A673 (cell line): Measurements from ENCODE around the gene APH1A. TPM values are rescaled to one million over a fixed set of nuclear protein-coding genes. Genes with fewer than 3 reads are reported as not detected.

ENCODE experiments used
- BruUV-seq: library from RNA; stranded (reverse); fragments of 400-500 nt; replicated peaks from 2 replicates; lab custom pipeline; 2021; lab: Mats Ljungman, UMichigan
- CTCF ChIA-PET: fragments of 300-600 bp; sonication (Branson Sonifier 250); formaldehyde crosslinking; loops from one replicate; lab custom pipeline; 2022; ENCODE audit warnings: antibody characterized with exemption; lab: Charles Lee
- POLR2A ChIA-PET: fragments of 300-600 bp; sonication (Branson Sonifier 250); formaldehyde crosslinking; loops from one replicate; lab custom pipeline; 2022; ENCODE audit warnings: antibody characterized with exemption; ENCODE audit not compliant: low non-redundant PET; lab: Charles Lee
- DNase-seq: peaks from one replicate; pipeline ENCODE4 v3.0.0-alpha.2; 2015; ENCODE audit warnings: low spot score
- H3K27ac ChIP-seq: fragments of 200-600 bp; sonication (generic); 2 replicates; pipeline ENCODE4 v1.5.1; 2016; ENCODE audit warnings: mixed run types, low read depth, mild to moderate bottlenecking, mixed read lengths, antibody characterized with exemption, low read length; ENCODE audit not compliant: poor library complexity, severe bottlenecking
- H3K27me3 ChIP-seq: fragments of 200-600 bp; sonication (generic); replicated peaks from 2 replicates; pipeline ENCODE4 v1.6.1; 2017; ENCODE audit warnings: mixed run types, low read depth, mild to moderate bottlenecking, mixed read lengths, antibody characterized with exemption, low read length; ENCODE audit not compliant: insufficient read depth, poor library complexity
- H3K36me3 ChIP-seq: fragments of 200-600 bp; sonication (generic); 2 replicates; pipeline ENCODE4 v1.6.1; 2016; ENCODE audit warnings: mixed run types, mild to moderate bottlenecking, mixed read lengths, antibody characterized with exemption, low read length; ENCODE audit not compliant: insufficient read depth, poor library complexity, severe bottlenecking
- H3K4me1 ChIP-seq: fragments of 200-600 bp; sonication (generic); 2 replicates; pipeline ENCODE4 v1.6.1; 2017; ENCODE audit warnings: mixed run types, mild to moderate bottlenecking, mixed read lengths, antibody characterized with exemption, low read length; ENCODE audit not compliant: insufficient read depth, poor library complexity, severe bottlenecking
- H3K4me3 ChIP-seq: fragments of 200-600 bp; sonication (generic); 2 replicates; pipeline ENCODE4 v1.5.1; 2016; ENCODE audit warnings: low read depth, mixed run types, mild to moderate bottlenecking, mixed read lengths, low read length; ENCODE audit not compliant: poor library complexity, severe bottlenecking
- H3K9me3 ChIP-seq: fragments of 200-600 bp; sonication (generic); 2 replicates; pipeline ENCODE4 v1.6.1; 2016; ENCODE audit warnings: mixed run types, low read depth, mild to moderate bottlenecking, mixed read lengths, antibody characterized with exemption, low read length; ENCODE audit not compliant: poor library complexity, severe bottlenecking
- CTCF ChIP-seq: fragments of 300-800, 200-600 bp; sonication (generic); conservative IDR thresholded peaks from 2 replicates; pipeline ENCODE4 v1.5.1; 2017; ENCODE audit warnings: low read depth, mild to moderate bottlenecking, antibody characterized with exemption, low read length, moderate library complexity, mixed read lengths
- EZH2 ChIP-seq: fragments of 200-600 bp; sonication (generic); IDR thresholded peaks from 2 replicates; pipeline ENCODE4 v1.6.1; 2017; ENCODE audit warnings: borderline replicate concordance, low read depth, mild to moderate bottlenecking, mixed read lengths, antibody characterized with exemption, low read length; ENCODE audit not compliant: poor library complexity, severe bottlenecking
- intact Hi-C: fragments of 100-400 bp; cut with micrococcal nuclease; formaldehyde crosslinking; loops from one replicate; pipeline ENCODE4 v1.10.0; 2022; ENCODE audit not compliant: unreplicated experiment
- total RNA-seq: library from RNA; stranded (reverse); gene quantifications from 2 replicates; pipeline ENCODE4 v1.2.3, GENCODE V29; 2021

The APH1A gene
- total RNA-seq, 1 experiment from 2014 or later, result 136 TPM

- intact Hi-C loops, result loop anchor here (1.0 kb wide), 2 partner anchors 12 to 26 kb away; no protein-coding TSS in a partner anchor
- peak within 1 kb of the TSS; percentile 43 for H3K4me3 ChIP-seq
- ChIA-PET CTCF (interaction anchor here (0.6 to 1.3 kb wide), 5 partner anchors 9 to 26 kb away, joined by 3 to 24 read pairs (median 5); partner anchors contain the start of genes APH1A, C1orf54 and CA14), POLR2A (no interaction called here)
- H3K9me3 ChIP-seq, result no peaks in the 10 kb centered on the region
- no peaks in the 10 kb centered on the region for H3K36me3 ChIP-seq
- H3K27ac ChIP-seq, result peak within 1 kb of the TSS; percentile 21
- H3K27me3 ChIP-seq, result no peaks in the 10 kb centered on the region
- TSS peak; percentile 83 for BruUV-seq
- no peak for TF ChIP-seq CTCF
- no peak for TF ChIP-seq EZH2
- peaks cover 19% of the 10 kb centered on the region for H3K4me1 ChIP-seq
- DNase-seq, result peak; percentile 99
These were observed 13.1 kb upstream of the APH1A start, which contains the start of gene CIART for GRCh38 chr1:150281758-150282557. Gene CIART (plus strand): TSS chr1:150282554. CDS start chr1:150283268, 714 bp downstream.

- ChIA-PET CTCF (interaction anchor here (1.0 to 1.3 kb wide), 4 partner anchors 8 to 26 kb away, joined by 4 to 24 read pairs (median 6); partner anchors contain the start of genes APH1A, C1orf54 and CA14), POLR2A (interaction anchor here (0.5 to 0.7 kb wide), 3 partner anchors 211 to 1372 kb away, joined by 3 to 4 read pairs (median 4); no protein-coding TSS in a partner anchor)
- H3K36me3 ChIP-seq, result no peaks in the 10 kb centered on the region
- DNase-seq, result peak; percentile 82
- intact Hi-C loops, result loop anchor here (1.0 kb wide), 1 partner anchor 25 kb away; no protein-coding TSS in a partner anchor
- H3K27me3 ChIP-seq, result no peaks in the 10 kb centered on the region
- no peaks in the 10 kb centered on the region for H3K9me3 ChIP-seq
- peak overlapping the region; percentile 21 for H3K27ac ChIP-seq
- BruUV-seq, result no TSS peak
- peaks cover 19% of the 10 kb centered on the region for H3K4me1 ChIP-seq
- TF ChIP-seq EZH2 (no peak), CTCF (peak; percentile 89)
- peak overlapping the region; percentile 43 for H3K4me3 ChIP-seq
These were observed 12.5 kb upstream of the APH1A start for GRCh38 chr1:150281221-150281757.

GRCh38 chr1:150280138-150280707 lies 11.4 kb upstream of the APH1A start:
- ChIA-PET CTCF (interaction anchor here (0.5 kb wide), 1 partner anchor 33 kb away, joined by 3 read pairs; no protein-coding TSS in a partner anchor), POLR2A (no interaction called here)

More at GRCh38 chr1:150280138-150280707, 11.4 kb upstream of the APH1A start:
- intact Hi-C loops, result no loop called here
- TF ChIP-seq CTCF (no peak), EZH2 (no peak)
- no peaks in the 10 kb centered on the region for H3K9me3 ChIP-seq
- H3K27ac ChIP-seq, result no peak overlapping the region
- peaks cover 19% of the 10 kb centered on the region for H3K4me1 ChIP-seq
- no peak overlapping the region for H3K4me3 ChIP-seq
- BruUV-seq, result no TSS peak
- no peaks in the 10 kb centered on the region for H3K36me3 ChIP-seq
- no peak for DNase-seq
- no peaks in the 10 kb centered on the region for H3K27me3 ChIP-seq
